ELF-1 (cell line): Measurements from ENCODE around the gene SAT2.

Experiments
- DNase-seq: peaks from one replicate; pipeline ENCODE4 v3.0.0-alpha.2; 2016; ENCODE audit warnings: low read depth, low spot score

The SAT2 gene

DNA sequence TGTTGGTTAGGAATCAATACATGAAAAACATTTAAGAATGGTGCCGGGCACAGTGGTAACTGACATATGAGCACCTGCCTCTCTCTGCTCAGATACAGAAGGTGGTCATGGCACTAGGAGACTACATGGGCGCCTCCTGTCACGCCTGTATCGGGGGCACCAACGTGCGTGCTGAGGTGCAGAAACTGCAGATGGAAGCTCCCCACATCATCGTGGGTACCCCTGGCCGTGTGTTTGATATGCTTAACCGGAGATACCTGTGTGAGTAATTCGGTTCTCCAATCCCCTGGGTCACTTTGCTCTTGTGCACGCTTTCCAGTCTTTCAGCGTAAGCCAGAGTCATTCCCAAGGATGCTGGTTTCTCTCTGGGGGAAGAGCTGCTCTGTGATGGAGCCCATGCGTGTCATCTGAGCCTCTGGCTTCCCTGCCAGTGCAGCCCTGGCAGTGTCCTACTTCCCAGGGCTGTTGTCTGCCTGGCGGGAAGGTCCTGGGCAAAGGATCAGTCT is 51.1 kb downstream of the SAT2 start:
- DNase-seq: peak; percentile 24
